Measurements from ENCODE around the gene NCKAP5.

The NCKAP5 gene

DNA sequence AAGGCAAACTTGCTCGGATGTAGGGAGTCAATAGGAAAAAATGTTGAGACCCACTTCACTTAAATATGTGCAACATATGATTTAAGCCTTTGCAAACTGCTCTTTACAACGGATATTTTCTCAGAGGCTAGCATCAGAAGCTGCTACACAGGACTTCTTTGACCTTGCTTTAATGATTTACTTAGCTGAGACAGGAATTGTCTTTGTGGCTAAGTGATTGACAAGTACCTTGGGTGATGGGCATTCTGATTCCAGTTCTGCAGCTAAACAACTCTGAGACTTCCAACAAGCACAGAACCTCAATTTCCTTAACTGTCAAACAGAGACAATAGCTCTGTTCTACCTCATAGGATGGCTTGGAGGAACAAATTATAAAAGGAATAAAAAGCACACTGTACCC is 150.2 kb downstream of the NCKAP5 start:
- TF ChIP-seq, protein P1, sequence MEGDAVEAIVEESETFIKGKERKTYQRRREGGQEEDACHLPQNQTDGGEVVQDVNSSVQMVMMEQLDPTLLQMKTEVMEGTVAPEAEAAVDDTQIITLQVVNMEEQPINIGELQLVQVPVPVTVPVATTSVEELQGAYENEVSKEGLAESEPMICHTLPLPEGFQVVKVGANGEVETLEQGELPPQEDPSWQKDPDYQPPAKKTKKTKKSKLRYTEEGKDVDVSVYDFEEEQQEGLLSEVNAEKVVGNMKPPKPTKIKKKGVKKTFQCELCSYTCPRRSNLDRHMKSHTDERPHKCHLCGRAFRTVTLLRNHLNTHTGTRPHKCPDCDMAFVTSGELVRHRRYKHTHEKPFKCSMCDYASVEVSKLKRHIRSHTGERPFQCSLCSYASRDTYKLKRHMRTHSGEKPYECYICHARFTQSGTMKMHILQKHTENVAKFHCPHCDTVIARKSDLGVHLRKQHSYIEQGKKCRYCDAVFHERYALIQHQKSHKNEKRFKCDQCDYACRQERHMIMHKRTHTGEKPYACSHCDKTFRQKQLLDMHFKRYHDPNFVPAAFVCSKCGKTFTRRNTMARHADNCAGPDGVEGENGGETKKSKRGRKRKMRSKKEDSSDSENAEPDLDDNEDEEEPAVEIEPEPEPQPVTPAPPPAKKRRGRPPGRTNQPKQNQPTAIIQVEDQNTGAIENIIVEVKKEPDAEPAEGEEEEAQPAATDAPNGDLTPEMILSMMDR (IDR thresholded peaks at IDR 0.05; ENCODE audit: control extremely low read depth, extremely low read depth, low read depth, missing control alignments), result no peak
- ChIA-PET CTCF (no interaction called here), POLR2A (no interaction called here)
- no peak for DNase-seq (ENCODE audit: extremely low spot score)

- ChIA-PET CTCF (no interaction called here), POLR2A (no interaction called here)
- DNase-seq (ENCODE audit: extremely low spot score), result no peak
- TF ChIP-seq, protein P1 (IDR thresholded peaks at IDR 0.05; ENCODE audit: control extremely low read depth, extremely low read depth, low read depth, missing control alignments), result no peak
Observed at GRCh38 chr2:133417415-133417814, 150.8 kb downstream of the NCKAP5 start.

- POLR2A ChIA-PET, result no interaction called here
- CTCF ChIA-PET, result no interaction called here
- TF ChIP-seq, protein P1 (IDR thresholded peaks at IDR 0.05; ENCODE audit: control extremely low read depth, extremely low read depth, low read depth, missing control alignments), result no peak
- DNase-seq (ENCODE audit: extremely low spot score), result no peak
Observed at GRCh38 chr2:133416736-133417135, 151.5 kb downstream of the NCKAP5 start.

- TF ChIP-seq, protein P1 (IDR thresholded peaks at IDR 0.05; ENCODE audit: control extremely low read depth, extremely low read depth, low read depth, missing control alignments), result no peak
- no peak for DNase-seq (ENCODE audit: extremely low spot score)
- CTCF ChIA-PET, result no interaction called here
- POLR2A ChIA-PET, result no interaction called here
Observed at GRCh38 chr2:133416146-133416545, 152.1 kb downstream of the NCKAP5 start.

DNA sequence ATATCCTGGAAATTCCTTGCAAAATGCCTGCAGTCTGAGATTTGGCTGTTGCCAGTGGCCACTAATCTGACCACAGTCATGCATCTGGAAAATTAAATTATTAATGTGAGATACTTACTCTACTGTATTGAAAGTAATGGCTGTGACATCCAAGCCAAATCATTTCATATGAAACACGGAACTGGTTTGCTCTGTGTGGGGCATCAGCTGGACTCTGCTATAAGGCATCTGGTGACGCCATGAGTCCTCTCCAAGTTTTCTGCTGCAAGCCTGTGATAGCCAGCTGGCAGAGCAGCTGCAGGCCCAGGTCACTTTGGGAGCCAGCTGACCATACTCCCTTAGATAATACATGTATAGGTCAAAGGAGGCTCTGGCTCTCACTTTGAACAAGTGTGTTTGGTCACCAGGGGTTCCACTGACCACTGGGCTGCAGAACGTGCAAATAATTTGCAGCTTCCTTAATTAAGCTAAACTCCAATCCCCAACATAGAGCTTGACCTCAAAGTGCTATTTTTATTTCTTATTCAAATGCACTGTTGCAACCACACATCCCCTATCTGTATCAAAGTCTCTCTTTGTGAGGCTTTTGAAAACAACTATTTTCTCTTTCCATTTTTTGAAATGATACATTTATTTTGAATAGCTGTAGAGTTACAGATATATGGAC is 152.9 kb downstream of the NCKAP5 start:
- no peak for DNase-seq (ENCODE audit: extremely low spot score)
- TF ChIP-seq, protein P1 (IDR thresholded peaks at IDR 0.05; ENCODE audit: control extremely low read depth, extremely low read depth, low read depth, missing control alignments), result no peak
- ChIA-PET CTCF (interaction anchor here (1.2 kb wide), 1 partner anchor 11 kb away, joined by 3 read pairs; no protein-coding TSS in a partner anchor), POLR2A (no interaction called here)

- CTCF ChIA-PET, result interaction anchor here (1.2 kb wide), 1 partner anchor 12 kb away, joined by 3 read pairs; no protein-coding TSS in a partner anchor
- TF ChIP-seq, protein P1 (IDR thresholded peaks at IDR 0.05; ENCODE audit: control extremely low read depth, extremely low read depth, low read depth, missing control alignments), result no peak
- DNase-seq (ENCODE audit: extremely low spot score), result no peak
Observed at GRCh38 chr2:133414486-133415209, 153.6 kb downstream of the NCKAP5 start.

More at GRCh38 chr2:133414486-133415209, 153.6 kb downstream of the NCKAP5 start:
- POLR2A ChIA-PET, result no interaction called here
